CD14-positive monocyte (primary cell): ENCODE results near the gene PRRC2B. TPM values are rescaled to one million over a fixed set of nuclear protein-coding genes. Genes with fewer than 3 reads are reported as not detected.
A peak's percentile ranks its signal among the peaks of the same experiment; 100 is the strongest.

Experiments used
- DNase-seq, 3 donors: peaks; one replicate each; pipeline ENCODE4 v3.0.0-alpha.2; 2011 to 2022
- H2AFZ ChIP-seq: 2 replicates; pipeline ENCODE4 v1.6.0; 2012; ENCODE audit warnings: mild to moderate bottlenecking, low read depth, low read length, inconsistent platforms; ENCODE audit not compliant: insufficient read depth, poor library complexity, severe bottlenecking
- H3K27ac ChIP-seq, 2 donors: 1 replicate in 1 of 2; 2 replicates in 1 of 2; pipeline ENCODE4 v1.5.1; 2012 to 2013; ENCODE audit warnings: low read length in 2 of 2, control low read depth in 1 of 2, inconsistent platforms in 1 of 2, low read depth in 1 of 2, mild to moderate bottlenecking in 1 of 2
- H3K27me3 ChIP-seq, 2 donors: one replicate each; pipeline versions ENCODE4 v1.6.0 to v1.6.1; 2011 to 2013; ENCODE audit warnings: low read length in 2 of 2; ENCODE audit not compliant: control insufficient read depth in 2 of 2, insufficient read depth in 2 of 2
- H3K36me3 ChIP-seq, 2 donors: replicated peaks in 1 of 2; 1 replicate in 1 of 2; 2 replicates in 1 of 2; pipeline versions ENCODE4 v1.5.1 to v1.6.1; 2012 to 2013; ENCODE audit warnings: low read length in 2 of 2, control low read depth in 1 of 2, inconsistent platforms in 1 of 2, mild to moderate bottlenecking in 1 of 2; ENCODE audit not compliant: insufficient read depth in 2 of 2, control insufficient read depth in 1 of 2
- H3K4me1 ChIP-seq, 2 donors: 1 replicate in 1 of 2; 2 replicates in 1 of 2; pipeline versions ENCODE4 v1.5.1 to v1.6.1; 2012 to 2013; ENCODE audit warnings: low read length in 2 of 2, control low read depth in 1 of 2, inconsistent platforms in 1 of 2, mild to moderate bottlenecking in 1 of 2, moderate library complexity in 1 of 2; ENCODE audit not compliant: insufficient read depth in 2 of 2, control insufficient read depth in 1 of 2
- H3K4me2 ChIP-seq: replicated peaks from 2 replicates; pipeline ENCODE3; 2012; ENCODE audit warnings: low read length, moderate library complexity, mild to moderate bottlenecking; ENCODE audit not compliant: poor library complexity, severe bottlenecking; ENCODE audit errors: extremely low read depth
- H3K4me3 ChIP-seq, 3 experiments: fragments of 200-600 bp in 1 of 3; sonication (generic) in 1 of 3; replicated peaks in 1 of 3; 1 replicate in 2 of 3; 2 replicates in 1 of 3; pipeline ENCODE4 v1.5.1; 2011 to 2013; ENCODE audit warnings: low read length in 3 of 3, mild to moderate bottlenecking in 3 of 3, control low read depth in 2 of 3, low read depth in 2 of 3, inconsistent platforms in 1 of 3, moderate library complexity in 1 of 3
- H3K79me2 ChIP-seq: 2 replicates; pipeline ENCODE4 v1.6.0; 2012; ENCODE audit warnings: mild to moderate bottlenecking, control low read depth, inconsistent platforms, low read length, moderate library complexity; ENCODE audit not compliant: insufficient read depth
- H3K9ac ChIP-seq: 2 replicates; pipeline ENCODE4 v1.6.0; 2017; ENCODE audit warnings: low read length, mild to moderate bottlenecking; ENCODE audit not compliant: insufficient read depth, poor library complexity, severe bottlenecking
- H3K9me3 ChIP-seq, 2 donors: replicated peaks in 1 of 2; 1 replicate in 1 of 2; 2 replicates in 1 of 2; pipeline versions ENCODE4 v1.5.1 to v1.6.1; 2012 to 2013; ENCODE audit warnings: low read length in 2 of 2, control low read depth in 1 of 2; ENCODE audit not compliant: control insufficient read depth in 1 of 2, insufficient read depth in 1 of 2
- H4K20me1 ChIP-seq: 2 replicates; pipeline ENCODE4 v1.6.0; 2012; ENCODE audit warnings: mild to moderate bottlenecking, low read length, control low read depth, moderate library complexity; ENCODE audit not compliant: insufficient read depth
- H3K27ac Mint-ChIP-seq, 7 donors: one replicate each; pipeline ENCODE4 v1.8.0; 2020; ENCODE audit warnings: mild to moderate bottlenecking in 7 of 7, mixed read lengths in 7 of 7, moderate library complexity in 6 of 7, inconsistent platforms in 2 of 7
- H3K27me3 Mint-ChIP-seq, 3 donors: one replicate each; pipeline ENCODE4 v1.8.0; 2021 to 2022; ENCODE audit warnings: low read depth in 3 of 3, mild to moderate bottlenecking in 3 of 3, mixed read lengths in 3 of 3, moderate library complexity in 3 of 3, inconsistent platforms in 1 of 3
- H3K36me3 Mint-ChIP-seq, 2 donors: one replicate each; pipeline ENCODE4 v1.8.0; 2020; ENCODE audit warnings: mixed read lengths in 2 of 2, inconsistent platforms in 1 of 2, mild to moderate bottlenecking in 1 of 2
- H3K4me1 Mint-ChIP-seq: one replicate; pipeline ENCODE4 v1.8.0; 2020; ENCODE audit warnings: mild to moderate bottlenecking, mixed read lengths
- H3K4me3 Mint-ChIP-seq, 2 donors: one replicate each; pipeline ENCODE4 v1.8.0; 2020; ENCODE audit warnings: mild to moderate bottlenecking in 2 of 2, mixed read lengths in 2 of 2, moderate library complexity in 1 of 2
- H3K9me3 Mint-ChIP-seq, 7 donors: one replicate each; pipeline ENCODE4 v1.8.0; 2020 to 2022; ENCODE audit warnings: mixed read lengths in 7 of 7, mild to moderate bottlenecking in 6 of 7, moderate library complexity in 6 of 7, inconsistent platforms in 2 of 7
- CTCF ChIP-seq: fragments of 200-600 bp; IDR thresholded peaks from one replicate; pipeline ENCODE4 v1.8.0; 2022; ENCODE audit warnings: antibody characterized with exemption, mild to moderate bottlenecking
- WGBS: methylation state at CpG from one replicate; pipeline ENCODE4 v1.1.5; 2013; ENCODE audit warnings: missing lambda C conversion rate; ENCODE audit not compliant: insufficient coverage; 5-methylcytosine and 5-hydroxymethylcytosine counted together
- intact Hi-C, 2 donors: fragments of 100-400 bp; cut with micrococcal nuclease; formaldehyde crosslinking; loops; one replicate each; pipeline versions ENCODE4 v1.15.0 to v1.15.1; 2023
- polyA plus RNA-seq, 3 donors: library from polyadenylated mRNA; depleted of rRNA in 1 of 3; unstranded in 2 of 3; stranded (reverse) in 1 of 3; fragments of 300-500 nt in 2 of 3; fragments of >200 nt in 1 of 3; fragmentation: Illumina TruSeq in 2 of 3; gene quantifications; 1 replicate in 2 of 3; 2 replicates in 1 of 3; pipeline ENCODE4 v1.2.3, GENCODE V29; 2012 to 2021

Gene PRRC2B
- polyA plus RNA-seq, 3 donors, result 2.8 to 36.2 (median 8.6) TPM

GRCh38 chr9:131448818-131449217, 54.9 kb downstream of the PRRC2B start:
- DNase-seq, result no peak
- H3K79me2 ChIP-seq, result peaks cover 27% of the 10 kb centered on the region
- Mint-ChIP-seq H3K9me3 (peaks cover 0 to 1% (median 0%) of the 10 kb centered on the region in 7 donors), H3K27me3 (no peaks in the 10 kb centered on the region), H3K4me1 (no peaks in the 10 kb centered on the region), H3K36me3 (peaks cover 84 to 95% of the 10 kb centered on the region in 2 donors), H3K4me3 (no peak overlapping the region), H3K27ac (peak overlapping the region in 2 of 7 donors; percentile 10 to 14)
- H3K9ac ChIP-seq, result no peak overlapping the region
- intact Hi-C loops, result no loop called here
- H3K9me3 ChIP-seq, result no peaks in the 10 kb centered on the region
- peaks cover 79 to 99% of the 10 kb centered on the region in 2 donors for H3K36me3 ChIP-seq
- H3K27me3 ChIP-seq, result no peaks in the 10 kb centered on the region
- 100% methylated on average over 1 of the region's 3 CpGs for WGBS
- no peak for TF ChIP-seq CTCF
- no peak overlapping the region for H3K4me3 ChIP-seq
- no peaks in the 10 kb centered on the region for H3K4me1 ChIP-seq
- H2AFZ ChIP-seq, result no peak overlapping the region
- no peak overlapping the region for H3K27ac ChIP-seq
- H3K4me2 ChIP-seq, result no peak overlapping the region
- H4K20me1 ChIP-seq, result peaks cover 20% of the 10 kb centered on the region

GRCh38 chr9:131449276-131449675, 55.4 kb downstream of the PRRC2B start:
- peak overlapping the region in 1 of 7 donors; percentile 10 for H3K27ac Mint-ChIP-seq
- TF ChIP-seq CTCF, result no peak
- intact Hi-C loops, result no loop called here
- H3K36me3 ChIP-seq, result peaks cover 74 to 99% of the 10 kb centered on the region in 2 donors
- H3K4me2 ChIP-seq, result no peak overlapping the region
- peaks cover 23% of the 10 kb centered on the region for H4K20me1 ChIP-seq
- H3K27me3 Mint-ChIP-seq, result no peaks in the 10 kb centered on the region
- peaks cover 84 to 95% of the 10 kb centered on the region in 2 donors for H3K36me3 Mint-ChIP-seq
- no peak overlapping the region for H2AFZ ChIP-seq
- H3K79me2 ChIP-seq, result peaks cover 32% of the 10 kb centered on the region
- H3K4me1 ChIP-seq, result no peaks in the 10 kb centered on the region
- H3K4me3 ChIP-seq, result no peak overlapping the region
- no peak overlapping the region for H3K9ac ChIP-seq
- no peaks in the 10 kb centered on the region for H3K9me3 ChIP-seq
- no peaks in the 10 kb centered on the region for H3K27me3 ChIP-seq
- H3K27ac ChIP-seq, result no peak overlapping the region
- peaks cover 0 to 1% (median 0%) of the 10 kb centered on the region in 7 donors for H3K9me3 Mint-ChIP-seq
- H3K4me3 Mint-ChIP-seq, result no peak overlapping the region
- H3K4me1 Mint-ChIP-seq, result no peaks in the 10 kb centered on the region
- no peak for DNase-seq
